Measurements from ENCODE around the gene CTSC. TPM values are rescaled to one million over a fixed set of nuclear protein-coding genes. Genes with fewer than 3 reads are reported as not detected.

CTSC gene
- total RNA-seq, 1 donor from 2014 or later, result 82.4 TPM

GRCh38 chr11:88284336-88285050 is 53.0 kb downstream of the CTSC start:
- Mint-ChIP-seq H3K9me3 (no peaks in the 10 kb centered on the region), H3K4me3 (ENCODE audit: low read depth) (no peak overlapping the region), H3K4me1 (ENCODE audit: low read depth) (no peaks in the 10 kb centered on the region), H3K36me3 (ENCODE audit: low read depth) (peaks cover 43% of the 10 kb centered on the region), H3K27ac (no peak overlapping the region), H3K27me3 (ENCODE audit: low read depth) (no peaks in the 10 kb centered on the region)
- intact Hi-C loops (cut with micrococcal nuclease), result no loop called here
- DNase-seq (ENCODE audit: low spot score), result no peak

- no peaks in the 10 kb centered on the region for H3K9me3 Mint-ChIP-seq
- no peaks in the 10 kb centered on the region for H3K27me3 Mint-ChIP-seq (ENCODE audit: low read depth)
- H3K27ac Mint-ChIP-seq, result no peak overlapping the region
- no peak for DNase-seq (ENCODE audit: low spot score)
- intact Hi-C loops (cut with micrococcal nuclease), result no loop called here
- no peak overlapping the region for H3K4me3 Mint-ChIP-seq (ENCODE audit: low read depth)
- H3K36me3 Mint-ChIP-seq (ENCODE audit: low read depth), result peaks cover 31% of the 10 kb centered on the region
- H3K4me1 Mint-ChIP-seq (ENCODE audit: low read depth), result no peaks in the 10 kb centered on the region
Measured at GRCh38 chr11:88282747-88283515, 54.6 kb downstream of the CTSC start.

GRCh38 chr11:88281317-88281712 is 56.2 kb downstream of the CTSC start:
- intact Hi-C loops (cut with micrococcal nuclease), result no loop called here
- Mint-ChIP-seq H3K27ac (no peak overlapping the region), H3K27me3 (ENCODE audit: low read depth) (no peaks in the 10 kb centered on the region), H3K36me3 (ENCODE audit: low read depth) (peaks cover 16% of the 10 kb centered on the region), H3K4me1 (ENCODE audit: low read depth) (no peaks in the 10 kb centered on the region), H3K9me3 (no peaks in the 10 kb centered on the region), H3K4me3 (ENCODE audit: low read depth) (no peak overlapping the region)
- DNase-seq (ENCODE audit: low spot score), result no peak

- Mint-ChIP-seq H3K27me3 (ENCODE audit: low read depth) (no peaks in the 10 kb centered on the region), H3K27ac (no peak overlapping the region), H3K4me3 (ENCODE audit: low read depth) (no peak overlapping the region), H3K9me3 (no peaks in the 10 kb centered on the region), H3K4me1 (ENCODE audit: low read depth) (no peaks in the 10 kb centered on the region), H3K36me3 (ENCODE audit: low read depth) (peaks cover 16% of the 10 kb centered on the region)
- no peak for DNase-seq (ENCODE audit: low spot score)
- intact Hi-C loops (cut with micrococcal nuclease), result no loop called here
Measured at GRCh38 chr11:88280673-88281316, 56.7 kb downstream of the CTSC start.

- no peak for DNase-seq (ENCODE audit: low spot score)
- H3K4me1 Mint-ChIP-seq (ENCODE audit: low read depth), result no peaks in the 10 kb centered on the region
- no peaks in the 10 kb centered on the region for H3K9me3 Mint-ChIP-seq
- H3K4me3 Mint-ChIP-seq (ENCODE audit: low read depth), result no peak overlapping the region
- intact Hi-C loops (cut with micrococcal nuclease), result no loop called here
- H3K36me3 Mint-ChIP-seq (ENCODE audit: low read depth), result peaks cover 7% of the 10 kb centered on the region
- H3K27me3 Mint-ChIP-seq (ENCODE audit: low read depth), result no peaks in the 10 kb centered on the region
- no peak overlapping the region for H3K27ac Mint-ChIP-seq
Measured at GRCh38 chr11:88277349-88277915, 60.1 kb downstream of the CTSC start.

GRCh38 chr11:88275636-88276035 is 61.9 kb downstream of the CTSC start:
- H3K36me3 Mint-ChIP-seq (ENCODE audit: low read depth), result peaks cover 3% of the 10 kb centered on the region
- H3K4me3 Mint-ChIP-seq (ENCODE audit: low read depth), result no peak overlapping the region
- H3K27ac Mint-ChIP-seq, result no peak overlapping the region
- no peaks in the 10 kb centered on the region for H3K9me3 Mint-ChIP-seq
- intact Hi-C loops (cut with micrococcal nuclease), result no loop called here
- DNase-seq (ENCODE audit: low spot score), result no peak
- no peaks in the 10 kb centered on the region for H3K4me1 Mint-ChIP-seq (ENCODE audit: low read depth)
- H3K27me3 Mint-ChIP-seq (ENCODE audit: low read depth), result no peaks in the 10 kb centered on the region

GRCh38 chr11:88266919-88267318 is 70.6 kb downstream of the CTSC start:
- intact Hi-C loops (cut with micrococcal nuclease), result no loop called here

GRCh38 chr11:88266157-88266556 is 71.4 kb downstream of the CTSC start:
- peaks cover 39% of the 10 kb centered on the region for H3K36me3 Mint-ChIP-seq (ENCODE audit: low read depth)

More at GRCh38 chr11:88266919-88267318, 70.6 kb downstream of the CTSC start:
- H3K36me3 Mint-ChIP-seq (ENCODE audit: low read depth), result peaks cover 38% of the 10 kb centered on the region
- H3K27me3 Mint-ChIP-seq (ENCODE audit: low read depth), result no peaks in the 10 kb centered on the region
- no peak overlapping the region for H3K27ac Mint-ChIP-seq
- no peaks in the 10 kb centered on the region for H3K4me1 Mint-ChIP-seq (ENCODE audit: low read depth)
- no peak overlapping the region for H3K4me3 Mint-ChIP-seq (ENCODE audit: low read depth)
- DNase-seq (ENCODE audit: low spot score), result no peak
- H3K9me3 Mint-ChIP-seq, result peaks cover 4% of the 10 kb centered on the region

GRCh38 chr11:88259431-88259830 is 78.1 kb downstream of the CTSC start:
- H3K9me3 Mint-ChIP-seq, result peaks cover 60% of the 10 kb centered on the region
- intact Hi-C loops (cut with micrococcal nuclease), result no loop called here
- H3K27me3 Mint-ChIP-seq (ENCODE audit: low read depth), result no peaks in the 10 kb centered on the region
- DNase-seq (ENCODE audit: low spot score), result no peak
- no peak overlapping the region for H3K4me3 Mint-ChIP-seq (ENCODE audit: low read depth)
- H3K36me3 Mint-ChIP-seq (ENCODE audit: low read depth), result peaks cover 16% of the 10 kb centered on the region
- no peak overlapping the region for H3K27ac Mint-ChIP-seq
- peaks cover 1% of the 10 kb centered on the region for H3K4me1 Mint-ChIP-seq (ENCODE audit: low read depth)

More at GRCh38 chr11:88266157-88266556, 71.4 kb downstream of the CTSC start:
- Mint-ChIP-seq H3K4me1 (ENCODE audit: low read depth) (no peaks in the 10 kb centered on the region), H3K4me3 (ENCODE audit: low read depth) (no peak overlapping the region), H3K27ac (no peak overlapping the region), H3K27me3 (ENCODE audit: low read depth) (no peaks in the 10 kb centered on the region), H3K9me3 (peaks cover 12% of the 10 kb centered on the region)
- no peak for DNase-seq (ENCODE audit: low spot score)
- intact Hi-C loops (cut with micrococcal nuclease), result no loop called here

- intact Hi-C loops (cut with micrococcal nuclease), result no loop called here
- Mint-ChIP-seq H3K27me3 (ENCODE audit: low read depth) (peaks cover 2% of the 10 kb centered on the region), H3K4me3 (ENCODE audit: low read depth) (no peak overlapping the region), H3K9me3 (peaks cover 12% of the 10 kb centered on the region), H3K27ac (no peak overlapping the region), H3K36me3 (ENCODE audit: low read depth) (no peaks in the 10 kb centered on the region), H3K4me1 (ENCODE audit: low read depth) (peaks cover 1% of the 10 kb centered on the region)
- no peak for DNase-seq (ENCODE audit: low spot score)
Measured at GRCh38 chr11:88252208-88252607, 85.3 kb downstream of the CTSC start.

- Mint-ChIP-seq H3K9me3 (peaks cover 9% of the 10 kb centered on the region), H3K4me1 (ENCODE audit: low read depth) (peaks cover 1% of the 10 kb centered on the region), H3K27me3 (ENCODE audit: low read depth) (peaks cover 2% of the 10 kb centered on the region), H3K27ac (no peak overlapping the region), H3K4me3 (ENCODE audit: low read depth) (no peak overlapping the region), H3K36me3 (ENCODE audit: low read depth) (no peaks in the 10 kb centered on the region)
- intact Hi-C loops (cut with micrococcal nuclease), result no loop called here
- no peak for DNase-seq (ENCODE audit: low spot score)
Measured at GRCh38 chr11:88250566-88251242, 86.8 kb downstream of the CTSC start.

- intact Hi-C loops (cut with micrococcal nuclease), result no loop called here
- DNase-seq (ENCODE audit: low spot score), result no peak
- no peaks in the 10 kb centered on the region for H3K4me1 Mint-ChIP-seq (ENCODE audit: low read depth)
- peaks cover 2% of the 10 kb centered on the region for H3K27me3 Mint-ChIP-seq (ENCODE audit: low read depth)
- H3K4me3 Mint-ChIP-seq (ENCODE audit: low read depth), result no peak overlapping the region
- H3K9me3 Mint-ChIP-seq, result peaks cover 3% of the 10 kb centered on the region
- H3K36me3 Mint-ChIP-seq (ENCODE audit: low read depth), result no peaks in the 10 kb centered on the region
- H3K27ac Mint-ChIP-seq, result no peak overlapping the region
Measured at GRCh38 chr11:88249706-88250105, 87.8 kb downstream of the CTSC start.
